GM10248 (cell line): ENCODE measurements around the gene PDIA4.
"Not testable (repeated sequence)": the region's sequence is repeated elsewhere in the genome, so short reads cannot be mapped to it uniquely, and the experiment has no call there.

ENCODE experiments used
- CTCF ChIA-PET: fragments of 300-600 bp; sonication (Branson Sonifier 250); formaldehyde crosslinking; extraction: SDS; loops from one replicate; lab custom pipeline; 2021; ENCODE audit warnings: antibody characterized with exemption; lab: Yijun Ruan, JAX
- POLR2A ChIA-PET: fragments of 350-650 bp; sonication (Branson Sonifier 250); formaldehyde crosslinking; extraction: SDS; loops from one replicate; lab custom pipeline; 2020; ENCODE audit warnings: antibody characterized with exemption; lab: Yijun Ruan, JAX
- DNase-seq: peaks from one replicate; pipeline ENCODE4 v3.0.0; 2012; ENCODE audit errors: extremely low spot score
- TF ChIP-seq, protein P1 (sequence below): IDR thresholded peaks from 2 replicates; pipeline ENCODE4 v1.5.1; 2012; ENCODE audit warnings: mild to moderate bottlenecking, low read depth; ENCODE audit errors: extremely low read depth, missing control alignments, control extremely low read depth

The PDIA4 gene

GRCh38 chr7:149014309-149014708, 14.0 kb downstream of the PDIA4 start:
- CTCF ChIA-PET: interaction anchor here (3.0 kb wide), 1 partner anchor 52 kb away, joined by 11 read pairs; no protein-coding TSS in a partner anchor
- POLR2A ChIA-PET: no interaction called here

DNA sequence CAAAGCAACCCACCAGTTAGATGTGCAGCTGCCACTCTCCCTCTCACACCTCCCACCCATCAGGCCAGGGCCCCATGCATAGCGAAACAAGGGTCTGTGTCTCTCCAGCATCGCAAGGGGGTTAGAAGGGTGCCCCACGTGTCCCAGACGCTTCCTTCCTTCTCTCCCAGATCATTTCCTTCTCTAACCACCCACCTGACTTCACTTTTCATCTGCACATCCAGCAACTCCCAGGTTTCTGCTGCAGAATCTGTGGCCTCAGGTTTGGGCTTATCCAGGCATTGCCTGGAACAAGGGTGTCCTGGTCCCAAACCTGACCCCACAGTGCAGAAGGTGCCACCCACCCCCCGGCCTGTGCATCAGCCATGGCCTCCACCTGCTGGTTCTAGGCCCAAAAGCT, 14.4 kb downstream of the PDIA4 start:
- no peak for DNase-seq
- POLR2A ChIA-PET: no interaction called here
- CTCF ChIA-PET: interaction anchor here (3.0 kb wide), 1 partner anchor 52 kb away, joined by 11 read pairs; no protein-coding TSS in a partner anchor

More at GRCh38 chr7:149014309-149014708, 14.0 kb downstream of the PDIA4 start:
- TF ChIP-seq, protein P1, sequence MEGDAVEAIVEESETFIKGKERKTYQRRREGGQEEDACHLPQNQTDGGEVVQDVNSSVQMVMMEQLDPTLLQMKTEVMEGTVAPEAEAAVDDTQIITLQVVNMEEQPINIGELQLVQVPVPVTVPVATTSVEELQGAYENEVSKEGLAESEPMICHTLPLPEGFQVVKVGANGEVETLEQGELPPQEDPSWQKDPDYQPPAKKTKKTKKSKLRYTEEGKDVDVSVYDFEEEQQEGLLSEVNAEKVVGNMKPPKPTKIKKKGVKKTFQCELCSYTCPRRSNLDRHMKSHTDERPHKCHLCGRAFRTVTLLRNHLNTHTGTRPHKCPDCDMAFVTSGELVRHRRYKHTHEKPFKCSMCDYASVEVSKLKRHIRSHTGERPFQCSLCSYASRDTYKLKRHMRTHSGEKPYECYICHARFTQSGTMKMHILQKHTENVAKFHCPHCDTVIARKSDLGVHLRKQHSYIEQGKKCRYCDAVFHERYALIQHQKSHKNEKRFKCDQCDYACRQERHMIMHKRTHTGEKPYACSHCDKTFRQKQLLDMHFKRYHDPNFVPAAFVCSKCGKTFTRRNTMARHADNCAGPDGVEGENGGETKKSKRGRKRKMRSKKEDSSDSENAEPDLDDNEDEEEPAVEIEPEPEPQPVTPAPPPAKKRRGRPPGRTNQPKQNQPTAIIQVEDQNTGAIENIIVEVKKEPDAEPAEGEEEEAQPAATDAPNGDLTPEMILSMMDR: no peak
- DNase-seq: no peak

GRCh38 chr7:149012730-149013129, 15.6 kb downstream of the PDIA4 start:
- CTCF ChIA-PET: interaction anchor here (1.5 to 3.0 kb wide), 2 partner anchors 52 to 54 kb away, joined by 5 to 11 read pairs; no protein-coding TSS in a partner anchor
- DNase-seq, POLR2A ChIA-PET: not testable (repeated sequence)

More for the DNA sequence above, 14.4 kb downstream of the PDIA4 start:
- TF ChIP-seq, protein P1: no peak

GRCh38 chr7:149011491-149011890, 16.8 kb downstream of the PDIA4 start:
- CTCF ChIA-PET: interaction anchor here (1.1 to 1.5 kb wide), 4 partner anchors 9 to 55 kb away, joined by 3 to 7 read pairs (median 4); no protein-coding TSS in a partner anchor
- DNase-seq: no peak
- TF ChIP-seq, protein P1: no peak
- POLR2A ChIA-PET: interaction anchor here (0.5 kb wide), 1 partner anchor 172 kb away, joined by 6 read pairs; no protein-coding TSS in a partner anchor

DNA sequence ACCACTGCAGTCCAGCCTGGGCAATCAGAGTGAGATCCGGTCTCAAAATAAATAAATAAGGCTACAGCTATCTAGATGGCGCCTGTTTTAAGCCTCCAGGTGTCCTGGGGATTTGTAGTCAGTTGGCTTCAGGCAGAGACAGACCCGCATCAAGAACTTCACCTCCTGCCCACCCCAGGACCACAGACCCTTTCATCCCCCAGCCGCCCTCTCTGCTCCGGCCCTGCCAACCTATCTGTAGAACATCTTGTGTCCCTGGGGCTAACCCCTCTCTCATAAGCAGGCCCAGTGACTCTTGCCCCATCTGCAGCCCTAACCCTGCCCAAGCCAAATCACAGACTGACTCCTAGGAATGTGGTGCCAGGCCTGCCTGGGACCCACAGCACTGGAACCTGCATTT, 17.9 kb downstream of the PDIA4 start:
- ChIA-PET CTCF (interaction anchor here (1.3 to 1.5 kb wide), 2 partner anchors 8 to 56 kb away, joined by 4 to 7 read pairs; no protein-coding TSS in a partner anchor), POLR2A (no interaction called here)
- DNase-seq: no peak
- TF ChIP-seq, protein P1: no peak

- ChIA-PET CTCF (interaction anchor here (1.1 to 1.5 kb wide), 4 partner anchors 9 to 57 kb away, joined by 3 to 4 read pairs (median 3); no protein-coding TSS in a partner anchor), POLR2A (no interaction called here)
- TF ChIP-seq, protein P1: no peak
These were observed 18.8 kb downstream of the PDIA4 start for GRCh38 chr7:149009527-149009926.

GRCh38 chr7:149007611-149008010, 20.7 kb downstream of the PDIA4 start:
- TF ChIP-seq, protein P1: peak; percentile 15
- DNase-seq: no peak
- ChIA-PET CTCF (interaction anchor here (0.7 to 5.1 kb wide), 10 partner anchors 14 to 296 kb away, joined by 3 to 59 read pairs (median 6); partner anchors contain the start of genes PDIA4, ZNF282, ZNF425 and ZNF786), POLR2A (interaction anchor here (0.5 kb wide), 1 partner anchor 61 kb away, joined by 3 read pairs; no protein-coding TSS in a partner anchor)

More at GRCh38 chr7:149009527-149009926, 18.8 kb downstream of the PDIA4 start:
- DNase-seq: no peak
